Activated T-helper 1 cell treated with Interleukin-2 at 50 U/mL for 16 hours (primary cell): ENCODE results near the gene SPON2.
A peak's percentile ranks its signal among the peaks of the same experiment; 100 is the strongest.
"Not testable (repeated sequence)": the region's sequence is repeated elsewhere in the genome, so short reads cannot be mapped to it uniquely, and the experiment has no call there.

ENCODE experiments used
- DNase-seq: peaks from one replicate; pipeline ENCODE4 v3.0.0-alpha.2; 2020; ENCODE audit warnings: low read depth

SPON2 gene

DNA sequence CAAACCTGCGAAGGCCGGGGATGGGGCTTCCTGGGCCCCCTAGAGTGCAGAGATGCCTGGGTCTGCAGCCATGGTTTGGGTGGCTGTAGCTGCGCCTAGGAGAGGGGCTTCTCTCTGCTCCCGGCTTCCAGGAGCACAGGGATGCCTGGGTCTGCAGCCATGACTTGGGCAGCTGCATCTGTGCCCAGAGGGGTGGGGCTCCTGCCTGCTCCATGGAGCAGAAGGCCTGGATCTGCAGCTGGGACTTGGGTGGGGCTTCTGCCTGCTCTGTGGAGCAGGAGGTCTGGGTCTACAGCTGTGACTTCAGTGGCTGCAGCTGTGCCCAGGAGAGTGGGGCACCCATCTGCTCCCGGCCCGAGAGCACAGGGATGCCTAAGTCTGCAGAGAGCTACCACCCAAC is 20.8 kb downstream of the SPON2 start:
- DNase-seq, result no peak

DNA sequence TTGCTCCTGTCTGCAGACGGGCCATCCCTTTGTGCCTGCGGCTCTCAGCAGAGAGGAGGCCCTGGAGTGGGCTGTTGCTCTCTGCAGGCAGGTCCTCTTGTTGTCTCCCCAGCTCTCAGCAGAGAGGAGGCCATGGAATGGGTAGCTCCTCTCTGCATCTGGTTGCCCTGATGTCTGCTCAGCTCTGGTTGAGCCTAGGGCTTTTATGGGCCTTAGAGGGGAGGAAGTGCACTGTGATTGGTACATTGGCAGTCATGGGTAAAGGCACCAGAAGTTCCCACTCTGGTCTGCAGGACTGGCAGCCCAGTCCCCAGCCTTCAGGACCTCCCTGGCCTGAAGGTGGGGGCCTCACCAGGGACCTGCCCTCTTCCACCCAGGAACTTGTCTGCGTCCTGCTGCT is 21.5 kb downstream of the SPON2 start:
- no peak for DNase-seq

- DNase-seq, result no peak
These were observed 32.5 kb downstream of the SPON2 start for GRCh38 chr4:1139860-1140259.

DNA sequence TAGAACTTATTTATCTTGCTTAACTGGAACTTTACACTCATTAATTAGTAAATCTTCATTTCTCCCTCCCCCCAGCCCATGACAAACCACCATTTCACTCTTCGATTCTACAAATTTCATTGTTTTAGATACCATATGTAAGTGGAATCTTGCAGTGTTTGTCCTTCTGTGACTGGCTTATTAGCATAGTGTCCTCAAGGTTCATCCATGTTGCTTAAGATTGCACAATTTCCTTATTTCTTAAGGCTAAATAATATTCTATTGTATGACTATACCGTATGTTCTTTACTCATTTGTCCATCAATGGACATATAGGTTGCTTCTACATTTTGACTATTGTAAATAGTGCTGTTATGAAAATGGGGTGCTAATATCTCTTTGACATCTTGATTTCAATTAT is 34.5 kb downstream of the SPON2 start:
- DNase-seq, result no peak

- DNase-seq, result no peak
These were observed 35.2 kb downstream of the SPON2 start for GRCh38 chr4:1137063-1137776.

- no peak for DNase-seq
These were observed 36.3 kb downstream of the SPON2 start for GRCh38 chr4:1136048-1136447.

- DNase-seq, result no peak
These were observed 39.4 kb downstream of the SPON2 start for GRCh38 chr4:1133033-1133432.

DNA sequence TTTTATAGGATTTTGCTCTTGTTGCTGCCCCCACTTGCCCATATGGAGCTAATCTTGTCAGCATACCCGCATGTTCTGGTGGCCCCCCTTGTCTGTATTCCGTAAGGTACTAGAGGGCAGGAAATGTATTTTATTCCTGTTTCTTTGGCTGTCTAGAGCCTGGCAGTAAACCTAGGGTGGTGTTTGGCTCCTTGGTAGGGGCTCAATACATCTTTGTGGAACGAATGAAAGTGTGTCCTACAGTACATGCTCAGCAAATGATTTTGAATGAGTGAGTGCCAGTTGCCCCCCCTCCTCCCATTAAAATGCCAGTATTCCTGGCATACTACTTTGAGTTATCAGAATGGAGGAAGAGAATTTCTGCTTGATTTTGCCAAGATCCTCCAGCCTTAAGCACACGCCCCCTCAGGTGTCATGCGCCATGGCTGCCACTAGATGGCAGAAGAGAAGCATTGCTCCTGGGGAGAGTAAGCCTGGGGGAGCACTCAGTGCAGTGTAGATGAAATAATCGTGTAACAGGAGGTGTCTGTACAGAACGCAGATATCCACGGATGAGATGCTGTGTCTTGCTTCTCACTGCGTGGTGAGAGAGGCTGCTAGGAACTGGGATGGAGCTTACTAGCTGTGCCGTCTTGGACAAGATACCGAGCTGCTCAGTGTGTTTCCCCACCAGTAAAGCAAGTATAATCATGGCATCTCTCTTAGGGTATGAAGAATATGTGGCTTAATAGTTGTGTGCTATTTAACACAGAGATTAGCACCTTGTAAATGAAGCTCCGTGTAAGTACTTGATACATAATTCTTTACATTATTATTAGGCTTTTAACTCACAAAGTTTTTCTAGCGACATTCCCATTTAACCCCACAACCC is 41.8 kb downstream of the SPON2 start:
- DNase-seq, result peak; percentile 56

- DNase-seq, result no peak
These were observed 45.9 kb downstream of the SPON2 start for GRCh38 chr4:1126506-1126905.

DNA sequence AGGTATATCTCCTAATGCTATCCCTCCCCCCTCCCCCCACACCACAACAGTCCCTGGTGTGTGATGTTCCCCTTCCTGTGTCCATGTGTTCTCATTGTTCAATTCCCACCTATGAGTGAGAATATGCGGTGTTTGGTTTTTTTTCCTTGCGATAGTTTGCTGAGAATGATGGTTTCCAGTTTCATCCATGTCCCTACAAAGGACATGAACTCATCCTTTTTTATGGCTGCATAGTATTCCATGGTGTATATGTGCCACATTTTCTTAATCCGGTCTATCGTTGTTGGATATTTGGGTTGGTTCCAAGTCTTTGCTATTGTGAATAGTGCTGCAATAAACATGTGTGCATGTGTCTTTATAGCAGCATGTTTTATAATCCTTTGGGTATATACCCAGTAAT is 46.9 kb downstream of the SPON2 start:
- DNase-seq, result not testable (repeated sequence)

GRCh38 chr4:1124818-1125217 is 47.6 kb downstream of the SPON2 start:
- DNase-seq, result no peak

- DNase-seq, result no peak
These were observed 49.9 kb downstream of the SPON2 start for GRCh38 chr4:1122505-1122904.
